MCF 10A (cell line): ENCODE data around the gene RPL38. TPM values are rescaled to one million over a fixed set of nuclear protein-coding genes. Genes with fewer than 3 reads are reported as not detected.

Source experiments
- BruUV-seq: library from RNA; stranded (reverse); fragments of 400-500 nt; replicated peaks from 2 replicates; lab custom pipeline; 2021; lab: Mats Ljungman, UMichigan
- CTCF ChIA-PET: fragments of 300-600 bp; sonication (Branson Sonifier 250); formaldehyde crosslinking; extraction: SDS; loops from one replicate; lab custom pipeline; 2021; ENCODE audit warnings: antibody characterized with exemption, inconsistent platforms; lab: Yijun Ruan, JAX
- POLR2A ChIA-PET: fragments of 300-600, 350-650 bp; sonication (Branson Sonifier 250); formaldehyde crosslinking; extraction: SDS; loops from one replicate; lab custom pipeline; 2020; ENCODE audit warnings: antibody characterized with exemption, inconsistent platforms; lab: Yijun Ruan, JAX
- DNase-seq: peaks from one replicate; pipeline ENCODE4 v3.0.0-alpha.2; 2018; ENCODE audit not compliant: unreplicated experiment
- H3K27ac Mint-ChIP-seq: one replicate; pipeline ENCODE4 v1.8.0; 2022; ENCODE audit warnings: mild to moderate bottlenecking, low read depth, mixed read lengths; ENCODE audit not compliant: unreplicated experiment
- H3K27me3 Mint-ChIP-seq: one replicate; pipeline ENCODE4 v1.8.0; 2022; ENCODE audit warnings: mixed read lengths; ENCODE audit not compliant: insufficient read depth, unreplicated experiment
- H3K36me3 Mint-ChIP-seq: one replicate; pipeline ENCODE4 v1.8.0; 2022; ENCODE audit warnings: mild to moderate bottlenecking, moderate library complexity, mixed read lengths; ENCODE audit not compliant: insufficient read depth, unreplicated experiment
- H3K4me1 Mint-ChIP-seq: one replicate; pipeline ENCODE4 v1.8.0; 2022; ENCODE audit warnings: mixed read lengths; ENCODE audit not compliant: insufficient read depth, unreplicated experiment
- H3K4me3 Mint-ChIP-seq: one replicate; pipeline ENCODE4 v1.8.0; 2022; ENCODE audit warnings: mild to moderate bottlenecking, moderate library complexity, mixed read lengths; ENCODE audit not compliant: unreplicated experiment
- H3K9me3 Mint-ChIP-seq: one replicate; pipeline ENCODE4 v1.8.0; 2022; ENCODE audit warnings: mixed read lengths; ENCODE audit not compliant: unreplicated experiment
- intact Hi-C: fragments of 100-400 bp; cut with micrococcal nuclease; formaldehyde crosslinking; loops from 2 replicates; pipeline ENCODE4 v1.14.1; 2022
- total RNA-seq: library from RNA; stranded (reverse); gene quantifications from 2 replicates; pipeline ENCODE4 v1.2.3, GENCODE V29; 2022
- TF ChIP-seq, protein P1 (sequence below): fragments of 200-600 bp; IDR thresholded peaks from one replicate; pipeline ENCODE4 v1.8.0; 2022; ENCODE audit warnings: antibody characterized with exemption, mild to moderate bottlenecking; ENCODE audit not compliant: unreplicated experiment

Gene RPL38
- total RNA-seq, 1 experiment from 2014 or later, result 1,197 TPM

DNA sequence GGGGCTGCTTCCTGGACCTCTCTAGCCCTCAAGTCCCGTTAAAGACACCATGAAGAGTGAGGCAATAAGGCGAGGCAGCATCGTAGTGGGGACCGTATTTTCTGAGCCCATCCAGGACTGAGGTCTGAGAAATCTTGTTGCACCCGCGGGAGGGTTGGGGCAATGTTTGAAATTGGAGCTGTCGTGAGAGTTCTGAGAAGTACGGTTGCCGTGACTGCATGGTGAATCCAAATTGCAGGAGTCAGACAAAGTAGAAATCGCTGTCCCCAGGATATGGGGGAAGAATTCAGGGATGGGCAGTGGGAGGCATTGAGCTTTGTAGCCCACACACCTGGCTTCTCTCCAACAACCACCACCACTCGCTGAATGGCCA lies 42.0 kb upstream of the RPL38 start:
- H3K4me3 Mint-ChIP-seq, result no peak overlapping the region
- H3K4me1 Mint-ChIP-seq, result no peaks in the 10 kb centered on the region
- no peak for DNase-seq
- ChIA-PET CTCF (interaction anchor here (0.6 to 0.8 kb wide), 2 partner anchors 103 to 331 kb away, joined by 3 read pairs; no protein-coding TSS in a partner anchor), POLR2A (no interaction called here)
- BruUV-seq, result no TSS peak
- TF ChIP-seq, protein P1, sequence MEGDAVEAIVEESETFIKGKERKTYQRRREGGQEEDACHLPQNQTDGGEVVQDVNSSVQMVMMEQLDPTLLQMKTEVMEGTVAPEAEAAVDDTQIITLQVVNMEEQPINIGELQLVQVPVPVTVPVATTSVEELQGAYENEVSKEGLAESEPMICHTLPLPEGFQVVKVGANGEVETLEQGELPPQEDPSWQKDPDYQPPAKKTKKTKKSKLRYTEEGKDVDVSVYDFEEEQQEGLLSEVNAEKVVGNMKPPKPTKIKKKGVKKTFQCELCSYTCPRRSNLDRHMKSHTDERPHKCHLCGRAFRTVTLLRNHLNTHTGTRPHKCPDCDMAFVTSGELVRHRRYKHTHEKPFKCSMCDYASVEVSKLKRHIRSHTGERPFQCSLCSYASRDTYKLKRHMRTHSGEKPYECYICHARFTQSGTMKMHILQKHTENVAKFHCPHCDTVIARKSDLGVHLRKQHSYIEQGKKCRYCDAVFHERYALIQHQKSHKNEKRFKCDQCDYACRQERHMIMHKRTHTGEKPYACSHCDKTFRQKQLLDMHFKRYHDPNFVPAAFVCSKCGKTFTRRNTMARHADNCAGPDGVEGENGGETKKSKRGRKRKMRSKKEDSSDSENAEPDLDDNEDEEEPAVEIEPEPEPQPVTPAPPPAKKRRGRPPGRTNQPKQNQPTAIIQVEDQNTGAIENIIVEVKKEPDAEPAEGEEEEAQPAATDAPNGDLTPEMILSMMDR, result no peak
- no peak overlapping the region for H3K27ac Mint-ChIP-seq
- H3K27me3 Mint-ChIP-seq, result peaks cover 45% of the 10 kb centered on the region
- no peaks in the 10 kb centered on the region for H3K9me3 Mint-ChIP-seq
- H3K36me3 Mint-ChIP-seq, result no peaks in the 10 kb centered on the region
- intact Hi-C loops, result no loop called here

DNA sequence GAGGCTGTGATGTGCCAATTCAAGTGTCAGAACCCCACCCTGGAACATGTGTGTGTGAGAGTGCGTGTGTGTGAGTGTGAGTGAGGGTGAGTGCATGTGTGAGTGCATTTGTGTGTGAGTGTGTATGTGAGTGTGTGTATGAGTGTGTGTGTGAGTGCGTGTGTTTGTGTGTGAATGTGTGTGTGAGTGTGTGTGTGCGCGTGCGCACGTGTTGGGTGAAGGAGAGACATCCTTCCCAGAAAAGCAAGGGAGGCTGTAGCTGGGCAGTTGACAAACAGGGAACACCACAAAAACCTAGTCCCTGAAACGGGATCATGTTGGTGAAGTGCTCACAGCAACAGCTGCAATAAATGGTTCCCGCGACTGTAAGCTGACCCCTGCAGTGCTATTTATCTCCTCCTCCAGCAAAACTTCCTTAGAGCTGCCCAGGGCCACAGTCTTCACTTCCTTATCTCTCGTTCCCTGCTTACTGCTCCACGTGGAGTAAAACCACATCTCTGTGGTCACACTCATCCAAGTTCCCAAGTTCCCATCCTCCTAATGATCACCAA lies 40.1 kb upstream of the RPL38 start:
- DNase-seq, result no peak
- H3K4me1 Mint-ChIP-seq, result no peaks in the 10 kb centered on the region
- no TSS peak for BruUV-seq
- ChIA-PET CTCF (no interaction called here), POLR2A (no interaction called here)
- TF ChIP-seq, protein P1, result no peak
- no peaks in the 10 kb centered on the region for H3K9me3 Mint-ChIP-seq
- no peak overlapping the region for H3K4me3 Mint-ChIP-seq
- H3K27me3 Mint-ChIP-seq, result peaks cover 44% of the 10 kb centered on the region
- intact Hi-C loops, result no loop called here
- no peak overlapping the region for H3K27ac Mint-ChIP-seq
- H3K36me3 Mint-ChIP-seq, result no peaks in the 10 kb centered on the region

DNA sequence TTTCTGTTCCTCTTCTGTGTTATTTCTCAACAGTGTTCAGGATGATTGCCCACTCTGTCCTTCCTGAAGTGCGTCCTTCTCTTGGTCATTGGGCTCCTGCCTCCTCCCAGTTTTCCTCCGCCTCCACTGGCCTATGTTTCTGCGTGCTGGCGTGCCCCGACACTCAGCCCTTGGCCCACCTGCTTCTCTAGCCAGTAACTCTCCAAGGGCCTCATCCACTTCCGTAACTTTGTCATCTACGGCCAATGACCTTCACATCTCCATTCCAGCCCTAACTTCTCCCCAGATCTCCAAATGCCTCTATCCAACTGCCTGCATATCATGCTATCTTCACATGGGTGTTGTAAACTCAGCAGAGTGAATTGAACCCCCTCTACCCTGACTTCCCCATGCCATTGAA lies 39.6 kb upstream of the RPL38 start:
- no peaks in the 10 kb centered on the region for H3K36me3 Mint-ChIP-seq
- ChIA-PET CTCF (no interaction called here), POLR2A (no interaction called here)
- TF ChIP-seq, protein P1, result no peak
- no peak overlapping the region for H3K27ac Mint-ChIP-seq
- intact Hi-C loops, result no loop called here
- no peaks in the 10 kb centered on the region for H3K9me3 Mint-ChIP-seq
- no peak overlapping the region for H3K4me3 Mint-ChIP-seq
- BruUV-seq, result no TSS peak
- DNase-seq, result no peak
- H3K4me1 Mint-ChIP-seq, result no peaks in the 10 kb centered on the region
- H3K27me3 Mint-ChIP-seq, result peaks cover 43% of the 10 kb centered on the region

DNA sequence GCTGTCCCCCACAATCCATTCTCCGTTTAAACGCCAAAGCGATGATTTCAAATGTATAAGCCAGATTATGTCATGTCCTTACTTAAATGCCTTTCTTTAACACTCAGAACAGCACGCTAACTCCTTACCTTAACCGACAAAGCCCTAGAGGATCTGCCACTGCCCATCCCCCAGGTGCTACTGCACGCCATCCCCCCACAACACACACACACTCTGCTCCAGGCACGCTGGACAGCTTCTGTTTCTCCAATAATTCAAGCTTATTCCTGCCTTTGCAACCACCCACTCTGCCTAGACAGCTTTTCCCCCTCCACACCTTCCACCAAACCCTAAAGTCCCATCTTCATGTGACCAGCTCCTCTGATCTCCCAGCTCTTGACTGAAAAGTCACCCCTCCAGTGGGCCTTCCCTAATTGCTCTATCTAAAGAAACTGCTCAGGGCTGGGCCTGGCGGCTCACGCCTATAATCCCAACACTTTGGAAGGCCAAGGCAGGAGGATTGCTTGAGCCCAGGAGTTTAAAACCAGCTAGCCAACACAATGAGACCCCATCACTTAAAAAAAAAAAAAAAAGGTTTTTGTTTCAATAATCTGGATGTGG lies 38.9 kb upstream of the RPL38 start:
- TF ChIP-seq, protein P1, result no peak
- ChIA-PET CTCF (interaction anchor here (0.6 kb wide), 1 partner anchor 384 kb away, joined by 3 read pairs; no protein-coding TSS in a partner anchor), POLR2A (no interaction called here)
- intact Hi-C loops, result no loop called here
- BruUV-seq, result no TSS peak
- Mint-ChIP-seq H3K36me3 (no peaks in the 10 kb centered on the region), H3K27me3 (peaks cover 51% of the 10 kb centered on the region), H3K4me1 (no peaks in the 10 kb centered on the region), H3K9me3 (no peaks in the 10 kb centered on the region), H3K27ac (no peak overlapping the region), H3K4me3 (no peak overlapping the region)
- DNase-seq, result no peak
